GM12878 (cell line): Measurements from ENCODE around the gene NPHP1. TPM values are rescaled to one million over a fixed set of nuclear protein-coding genes. Genes with fewer than 3 reads are reported as not detected.

ENCODE experiments used
- ATAC-seq: fragments of 200-7000 bp; cut with Tn5 transposase; 3 replicates; pipeline ENCODE4 v1.9.1; 2020; ENCODE audit warnings: mild to moderate bottlenecking, moderate library complexity
- BruUV-seq: library from RNA; stranded (reverse); fragments of 400-500 nt; replicated peaks from 2 replicates; lab custom pipeline; 2021; lab: Mats Ljungman, UMichigan
- CTCF ChIA-PET: fragments of 300-600 bp; sonication (Branson Sonifier 250); formaldehyde crosslinking; extraction: SDS; loops from one replicate; lab custom pipeline; 2021; ENCODE audit warnings: inconsistent platforms; lab: Yijun Ruan, JAX
- POLR2A ChIA-PET: fragments of 350-600 bp; formaldehyde crosslinking; extraction: SDS; loops from one replicate; lab custom pipeline; 2021; ENCODE audit warnings: inconsistent platforms; lab: Charles Lee
- RAD21 ChIA-PET: fragments of 300-600 bp; sonication (Branson Sonifier 250); formaldehyde crosslinking; loops from one replicate; lab custom pipeline; 2023; ENCODE audit warnings: antibody characterized with exemption; ENCODE audit not compliant: unreplicated experiment; lab: Charles Lee
- SMC1A ChIA-PET: fragments of 300-600 bp; sonication (Branson Sonifier 250); formaldehyde crosslinking; loops from one replicate; lab custom pipeline; 2023; ENCODE audit not compliant: unreplicated experiment, uncharacterized antibody; lab: Charles Lee
- DNase-seq: peaks from one replicate; pipeline ENCODE4 v3.0.0-alpha.2; 2011; ENCODE audit warnings: low read depth, low spot score
- FAIRE-seq: peaks from 3 replicates; lab custom pipeline; 2011; peaks lifted over from hg19 to GRCh38; lab: Jason Lieb, UNC
- H2AFZ ChIP-seq: 2 replicates; pipeline ENCODE4 v1.6.0; 2011; ENCODE audit warnings: low read depth, low read length, control low read depth; ENCODE audit not compliant: control insufficient read depth
- H3K27ac ChIP-seq: 2 replicates; pipeline ENCODE4 v1.5.1; 2011; ENCODE audit warnings: control low read depth; ENCODE audit not compliant: control insufficient read depth, insufficient read depth
- H3K27me3 ChIP-seq, 2 experiments: replicated peaks in 1 of 2; 2 replicates each; pipeline versions ENCODE4 v1.6.0 to v1.6.1; 2011; ENCODE audit warnings: low read length in 1 of 2; ENCODE audit not compliant: control insufficient read depth in 2 of 2, insufficient read depth in 2 of 2
- H3K36me3 ChIP-seq, 2 experiments: 2 replicates each; pipeline ENCODE4 v1.5.1; 2011; ENCODE audit warnings: low read length in 1 of 2; ENCODE audit not compliant: control insufficient read depth in 2 of 2, insufficient read depth in 2 of 2
- H3K4me1 ChIP-seq: 2 replicates; pipeline ENCODE4 v1.6.1; 2011; ENCODE audit warnings: mild to moderate bottlenecking, low read length, moderate library complexity, mixed read lengths; ENCODE audit not compliant: control insufficient read depth, insufficient read depth
- H3K4me2 ChIP-seq: 2 replicates; pipeline ENCODE4 v1.6.0; 2011; ENCODE audit warnings: control low read depth; ENCODE audit not compliant: control insufficient read depth, insufficient read depth
- H3K4me3 ChIP-seq: fragments of 200-600 bp; sonication (generic); 2 replicates; pipeline ENCODE4 v1.5.1; 2016
- H3K79me2 ChIP-seq: 2 replicates; pipeline ENCODE4 v1.6.0; 2011; ENCODE audit warnings: low read length; ENCODE audit not compliant: control insufficient read depth, insufficient read depth
- H3K9ac ChIP-seq: 2 replicates; pipeline ENCODE4 v1.8.0; 2011; ENCODE audit warnings: low read length, control low read depth, mixed read lengths; ENCODE audit not compliant: control insufficient read depth, insufficient read depth
- H3K9me3 ChIP-seq: replicated peaks from 3 replicates; pipeline ENCODE4 v1.5.1; 2011; ENCODE audit warnings: mild to moderate bottlenecking, low read length; ENCODE audit not compliant: control insufficient read depth, insufficient read depth
- H4K20me1 ChIP-seq: 2 replicates; pipeline ENCODE4 v1.6.0; 2011; ENCODE audit not compliant: control insufficient read depth, insufficient read depth
- BRCA1 ChIP-seq: IDR thresholded peaks from 2 replicates; pipeline ENCODE4 v1.6.1; 2011; ENCODE audit warnings: low read depth, low read length, improper control_type of control experiment
- CHD2 ChIP-seq: IDR thresholded peaks from 2 replicates; pipeline ENCODE4 v1.6.1; 2011; ENCODE audit warnings: low read depth, low read length, improper control_type of control experiment, borderline replicate concordance
- ESRRA ChIP-seq: IDR thresholded peaks from 2 replicates; pipeline ENCODE4 v1.6.1; 2012; ENCODE audit warnings: mild to moderate bottlenecking, low read length, improper control_type of control experiment
- HDAC2 ChIP-seq: fragments of 200-600 bp; sonication (generic); IDR thresholded peaks from 2 replicates; pipeline ENCODE4 v1.6.1; 2017
- IRF4 ChIP-seq: IDR thresholded peaks from 2 replicates; pipeline ENCODE4 v1.6.1; 2011; ENCODE audit warnings: low read depth, low read length
- JUNB ChIP-seq: IDR thresholded peaks from 2 replicates; pipeline ENCODE4 v1.6.1; 2016; ENCODE audit warnings: antibody characterized with exemption, mild to moderate bottlenecking
- JUND ChIP-seq: IDR thresholded peaks from 2 replicates; pipeline ENCODE4 v1.6.1; 2012; ENCODE audit warnings: low read depth, mild to moderate bottlenecking, low read length, improper control_type of control experiment, moderate library complexity
- MEF2A ChIP-seq: IDR thresholded peaks from 2 replicates; pipeline ENCODE4 v1.6.1; 2011; ENCODE audit warnings: low read depth, mild to moderate bottlenecking, low read length, moderate library complexity; ENCODE audit not compliant: insufficient read depth
- MLLT1 ChIP-seq: fragments of 450-650 bp; IDR thresholded peaks from 2 replicates; pipeline ENCODE4 v1.6.1; 2016; ENCODE audit warnings: mild to moderate bottlenecking
- MYC ChIP-seq: IDR thresholded peaks from 2 replicates; pipeline ENCODE4 v1.6.1; 2011; ENCODE audit warnings: mild to moderate bottlenecking, low read length, moderate library complexity, inconsistent platforms; ENCODE audit not compliant: insufficient read depth, insufficient replicate concordance, insufficient read length, severe bottlenecking
- NFIC ChIP-seq: IDR thresholded peaks from 2 replicates; pipeline ENCODE4 v1.6.1; 2012; ENCODE audit warnings: low read depth, mild to moderate bottlenecking, inconsistent platforms, low read length, moderate library complexity
- NFXL1 ChIP-seq: fragments of 450-650 bp; IDR thresholded peaks from 2 replicates; pipeline ENCODE4 v1.6.1; 2017; ENCODE audit warnings: antibody characterized with exemption, mild to moderate bottlenecking, borderline replicate concordance
- PML ChIP-seq: IDR thresholded peaks from 2 replicates; pipeline ENCODE4 v1.6.1; 2012; ENCODE audit warnings: low read length, inconsistent platforms
- RBBP5 ChIP-seq: fragments of 200-600 bp; sonication (generic); conservative IDR thresholded peaks from 2 replicates; pipeline ENCODE4 v1.6.1; 2016
- RUNX3 ChIP-seq: IDR thresholded peaks from 2 replicates; pipeline ENCODE4 v1.6.1; 2012; ENCODE audit warnings: low read length, inconsistent platforms
- SIN3A ChIP-seq: IDR thresholded peaks from 2 replicates; pipeline ENCODE4 v1.6.1; 2012; ENCODE audit warnings: low read depth, low read length, improper control_type of control experiment
- SKIL ChIP-seq: fragments of 450-650 bp; IDR thresholded peaks from 2 replicates; pipeline ENCODE4 v1.6.1; 2017; ENCODE audit warnings: mild to moderate bottlenecking, low read depth, inconsistent platforms; ENCODE audit not compliant: poor library complexity, severe bottlenecking
- ZNF24 ChIP-seq: fragments of 450-650 bp; IDR thresholded peaks from 2 replicates; pipeline ENCODE4 v1.6.1; 2017; ENCODE audit warnings: antibody characterized with exemption, mild to moderate bottlenecking
- in situ Hi-C: fragments of 300-500 bp; cut with MboI; formaldehyde crosslinking; loops from 9 replicates; pipeline ENCODE4 v1.14.3; 2018; ENCODE audit warnings: mixed read lengths
- intact Hi-C: fragments of 100-400 bp; cut with micrococcal nuclease; formaldehyde crosslinking; loops from one replicate; pipeline ENCODE4 v1.14.2; 2022; ENCODE audit not compliant: unreplicated experiment
- polyA plus RNA-seq, 11 experiments: library from polyadenylated mRNA; depleted of rRNA in 4 of 11; unstranded in 6 of 11; stranded (reverse) in 5 of 11; fragments of >200 nt; fragmentation: Nextera tagmentation in 4 of 11; fragmentation: Illumina TruSeq in 1 of 11; extraction: Ambion mirVana in 4 of 11; extraction: Trizol in 1 of 11; gene quantifications; 1 replicate in 1 of 11; 2 replicates in 10 of 11; pipeline versions ENCODE4 v1.2.1 to v1.2.3, GENCODE V29; 2011 to 2016; ENCODE audit warnings: inconsistent platforms in 2 of 11, missing spikeins in 2 of 11, low read depth in 1 of 11
- total RNA-seq, 4 experiments: library from RNA; depleted of rRNA in 3 of 4; stranded (reverse); fragments of >200 nt in 3 of 4; fragmentation: Illumina TruSeq in 1 of 4; extraction: Trizol in 1 of 4; gene quantifications; 2 replicates each; pipeline versions ENCODE4 v1.2.1 to v1.2.3, GENCODE V29; 2013 to 2021

The NPHP1 gene
- total and polyA plus RNA-seq, 10 of the 15 experiments (the other 5 are each of a cell fraction or from before 2014, with no cell fraction given): 0.23 to 3.5 (median 1.2) TPM

GRCh38 chr2:110143982-110144381, 60.8 kb downstream of the NPHP1 start:
- TF ChIP-seq RUNX3: peak; percentile 40
- peak; percentile 45; the same call in 1 of the 2 replicates for TF ChIP-seq IRF4
- no peak for TF ChIP-seq NFXL1
- TF ChIP-seq CHD2: no peak
- no peak for TF ChIP-seq PML
- no peak for TF ChIP-seq HDAC2
- TF ChIP-seq SKIL: no peak
- peak; percentile 50; the same call in 1 of the 2 replicates for TF ChIP-seq JUNB
- no peak for TF ChIP-seq ESRRA
- TF ChIP-seq MYC: no peak
- TF ChIP-seq ZNF24: peak; percentile 75; the same call in 1 of the 2 replicates
- no peak for TF ChIP-seq RBBP5
- no peak for TF ChIP-seq BRCA1
- TF ChIP-seq JUND: no peak
- TF ChIP-seq MEF2A: no peak
- no peak for TF ChIP-seq MLLT1
- TF ChIP-seq NFIC: no peak
- no peak for TF ChIP-seq SIN3A
- H3K4me1 ChIP-seq: no peaks in the 10 kb centered on the region
- SMC1A ChIA-PET: no interaction called here
- in situ Hi-C loops (no loop called here), intact Hi-C loops (no loop called here)
- POLR2A ChIA-PET: no interaction called here
- H3K36me3 ChIP-seq: no peaks in the 10 kb centered on the region
- no peaks in the 10 kb centered on the region for H3K79me2 ChIP-seq
- H3K4me2 ChIP-seq: no peak overlapping the region
- RAD21 ChIA-PET: no interaction called here
- no peak overlapping the region for H3K9ac ChIP-seq
- CTCF ChIA-PET: interaction anchor here (1.2 kb wide), 1 partner anchor 16 kb away, joined by 3 read pairs; no protein-coding TSS in a partner anchor
- H3K4me3 ChIP-seq: no peak overlapping the region
- H3K9me3 ChIP-seq: no peaks in the 10 kb centered on the region
- no peak for DNase-seq
- peak; percentile 59 for FAIRE-seq
- ATAC-seq: peak; percentile 72
- H4K20me1 ChIP-seq: no peaks in the 10 kb centered on the region
- H3K27me3 ChIP-seq: no peaks in the 10 kb centered on the region
- H2AFZ ChIP-seq: no peak overlapping the region
- no peak overlapping the region for H3K27ac ChIP-seq
- BruUV-seq: no TSS peak
